AG04450 (cell line): ENCODE data around the gene CA14. TPM values are rescaled to one million over a fixed set of nuclear protein-coding genes. Genes with fewer than 3 reads are reported as not detected.
"Not testable (repeated sequence)": the region's sequence is repeated elsewhere in the genome, so short reads cannot be mapped to it uniquely, and the experiment has no call there.

ENCODE experiments used
- CTCF ChIA-PET: fragments of 300-600, 350-600 bp; formaldehyde crosslinking; extraction: SDS; loops from one replicate; lab custom pipeline; 2022; ENCODE audit warnings: antibody characterized with exemption, inconsistent platforms; lab: Charles Lee
- POLR2A ChIA-PET: fragments of 350-600 bp; formaldehyde crosslinking; extraction: SDS; loops from one replicate; lab custom pipeline; 2021; ENCODE audit warnings: antibody characterized with exemption, inconsistent platforms; lab: Yijun Ruan, JAX
- DNase-seq: peaks from one replicate; pipeline ENCODE4 v3.0.0-alpha.2; 2011; ENCODE audit warnings: low read depth, low spot score
- H3K27ac ChIP-seq: one replicate; pipeline ENCODE4 v1.5.1; 2012; ENCODE audit warnings: low read depth, low read length, control low read depth
- H3K27me3 ChIP-seq: one replicate; pipeline ENCODE4 v1.6.0; 2012; ENCODE audit warnings: low read length; ENCODE audit not compliant: control insufficient read depth, insufficient read depth
- H3K4me3 ChIP-seq: 2 replicates; pipeline ENCODE4 v1.5.1; 2011; ENCODE audit warnings: mild to moderate bottlenecking, low read depth, low read length, control low read depth
- H3K9me3 ChIP-seq: 2 replicates; pipeline ENCODE4 v1.5.1; 2012; ENCODE audit warnings: low read length; ENCODE audit not compliant: control insufficient read depth, insufficient read depth
- polyA plus RNA-seq: library from polyadenylated mRNA; depleted of rRNA; stranded (reverse); fragments of >200 nt; gene quantifications from 2 replicates; pipeline ENCODE4 v1.2.3, GENCODE V29; 2011
- TF ChIP-seq, protein P1 (sequence below): IDR thresholded peaks from 2 replicates; pipeline ENCODE4 v1.5.1; 2011; ENCODE audit warnings: low read depth, low read length, control low read depth, inconsistent platforms

The CA14 gene
- polyA plus RNA-seq, 1 experiment, result 0.09 TPM

DNA sequence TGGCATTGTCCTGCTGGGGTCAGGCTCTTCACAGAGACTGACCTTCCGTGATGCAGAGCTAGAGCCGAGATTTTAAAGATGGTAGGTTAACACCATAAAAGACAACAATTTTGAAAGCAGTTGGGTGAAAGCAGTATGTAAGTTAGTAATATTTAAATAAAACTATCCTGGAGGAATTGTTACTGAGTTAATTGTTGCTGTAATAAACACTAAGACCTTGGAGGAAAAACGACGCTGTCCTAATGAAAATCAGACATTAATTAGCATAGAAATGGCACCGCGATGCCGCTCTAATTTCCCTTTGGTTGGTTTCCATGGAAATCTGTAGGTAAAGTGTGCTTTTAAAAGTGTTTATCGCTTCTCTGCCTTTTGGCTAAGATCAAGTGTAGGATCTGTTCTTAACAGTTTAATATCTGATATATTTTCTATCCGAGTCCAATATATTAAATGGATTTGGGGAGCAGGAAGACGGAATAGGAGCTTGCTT lies 20.9 kb upstream of the CA14 start:
- POLR2A ChIA-PET, result no interaction called here
- Histone ChIP-seq H3K27ac (peak overlapping the region; percentile 78), H3K27me3 (no peaks in the 10 kb centered on the region), H3K9me3 (no peaks in the 10 kb centered on the region; the same call in 1 of the 2 replicates), H3K4me3 (peak overlapping the region; percentile 71)
- DNase-seq, result no peak
- TF ChIP-seq, protein P1, sequence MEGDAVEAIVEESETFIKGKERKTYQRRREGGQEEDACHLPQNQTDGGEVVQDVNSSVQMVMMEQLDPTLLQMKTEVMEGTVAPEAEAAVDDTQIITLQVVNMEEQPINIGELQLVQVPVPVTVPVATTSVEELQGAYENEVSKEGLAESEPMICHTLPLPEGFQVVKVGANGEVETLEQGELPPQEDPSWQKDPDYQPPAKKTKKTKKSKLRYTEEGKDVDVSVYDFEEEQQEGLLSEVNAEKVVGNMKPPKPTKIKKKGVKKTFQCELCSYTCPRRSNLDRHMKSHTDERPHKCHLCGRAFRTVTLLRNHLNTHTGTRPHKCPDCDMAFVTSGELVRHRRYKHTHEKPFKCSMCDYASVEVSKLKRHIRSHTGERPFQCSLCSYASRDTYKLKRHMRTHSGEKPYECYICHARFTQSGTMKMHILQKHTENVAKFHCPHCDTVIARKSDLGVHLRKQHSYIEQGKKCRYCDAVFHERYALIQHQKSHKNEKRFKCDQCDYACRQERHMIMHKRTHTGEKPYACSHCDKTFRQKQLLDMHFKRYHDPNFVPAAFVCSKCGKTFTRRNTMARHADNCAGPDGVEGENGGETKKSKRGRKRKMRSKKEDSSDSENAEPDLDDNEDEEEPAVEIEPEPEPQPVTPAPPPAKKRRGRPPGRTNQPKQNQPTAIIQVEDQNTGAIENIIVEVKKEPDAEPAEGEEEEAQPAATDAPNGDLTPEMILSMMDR, result no peak
- CTCF ChIA-PET, result interaction anchor here (1.0 to 1.6 kb wide), 2 partner anchors 19 to 164 kb away, joined by 3 to 5 read pairs; no protein-coding TSS in a partner anchor

DNA sequence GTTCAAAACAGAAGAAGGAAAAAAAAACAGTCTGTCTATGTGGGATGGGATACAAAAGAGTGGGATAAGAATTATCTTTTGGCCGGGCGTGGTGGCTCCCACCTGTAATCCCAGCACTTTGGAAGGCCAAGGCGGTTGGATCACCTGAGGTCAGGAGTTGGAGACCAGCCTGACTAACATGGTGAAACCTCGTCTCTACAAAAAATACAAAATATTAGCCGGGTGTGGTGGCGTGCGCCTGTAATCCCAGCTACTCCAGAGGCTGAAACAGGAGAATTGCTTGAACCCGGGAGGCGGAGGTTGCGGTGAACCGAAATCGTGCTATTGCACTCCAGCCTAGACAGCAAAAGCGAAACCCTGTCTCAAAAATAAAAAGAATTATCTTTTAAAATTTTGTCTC lies 20.4 kb upstream of the CA14 start:
- POLR2A ChIA-PET, H3K9me3 ChIP-seq, H3K27ac ChIP-seq, H3K4me3 ChIP-seq, DNase-seq, H3K27me3 ChIP-seq: not testable (repeated sequence)
- CTCF ChIA-PET, result interaction anchor here (1.0 to 1.6 kb wide), 2 partner anchors 19 to 164 kb away, joined by 3 to 5 read pairs; no protein-coding TSS in a partner anchor

DNA sequence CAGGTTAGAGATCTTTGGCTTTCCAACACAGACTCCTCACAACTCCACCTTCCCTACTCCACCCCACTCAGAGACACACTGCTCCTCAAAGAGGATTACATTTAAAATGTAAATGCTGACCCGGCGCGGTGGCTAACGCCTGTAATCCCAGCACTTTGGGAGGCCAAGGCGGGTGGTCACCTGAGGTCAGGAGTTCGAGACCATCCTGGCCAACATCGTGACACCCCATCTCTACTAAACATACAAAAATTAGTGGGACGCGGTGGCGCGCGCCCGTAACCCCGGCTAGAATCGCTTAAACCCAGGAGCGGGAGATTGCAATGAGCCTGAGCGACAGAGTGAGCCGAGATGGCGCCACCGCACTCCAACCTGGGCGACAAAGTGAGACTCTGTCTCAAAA lies 19.8 kb upstream of the CA14 start:
- H3K27ac ChIP-seq, result no peak overlapping the region
- no peaks in the 10 kb centered on the region for H3K27me3 ChIP-seq
- CTCF ChIA-PET, result interaction anchor here (1.6 kb wide), 1 partner anchor 18 kb away, joined by 5 read pairs; no protein-coding TSS in a partner anchor
- no peak overlapping the region for H3K4me3 ChIP-seq
- no peaks in the 10 kb centered on the region; the same call in 1 of the 2 replicates for H3K9me3 ChIP-seq
- POLR2A ChIA-PET, result no interaction called here
- TF ChIP-seq, protein P1, result no peak
- DNase-seq, result no peak

- DNase-seq, result no peak
- ChIA-PET CTCF (no interaction called here), POLR2A (no interaction called here)
- H3K9me3 ChIP-seq, result no peaks in the 10 kb centered on the region
- no peaks in the 10 kb centered on the region for H3K27me3 ChIP-seq
- no peak overlapping the region for H3K4me3 ChIP-seq
- TF ChIP-seq, protein P1, result no peak
- no peak overlapping the region for H3K27ac ChIP-seq
Measured at GRCh38 chr1:150243003-150243402, 14.6 kb upstream of the CA14 start.

- H3K9me3 ChIP-seq, result no peaks in the 10 kb centered on the region
- H3K4me3 ChIP-seq, result no peak overlapping the region
- H3K27ac ChIP-seq, result no peak overlapping the region
- TF ChIP-seq, protein P1, result no peak
- H3K27me3 ChIP-seq, result no peaks in the 10 kb centered on the region
- no peak for DNase-seq
- POLR2A ChIA-PET, result interaction anchor here (0.8 kb wide), 1 partner anchor 19 kb away, joined by 3 read pairs; the partner anchor contains the start of gene APH1A
- CTCF ChIA-PET, result interaction anchor here (0.6 to 1.8 kb wide), 4 partner anchors 19 to 361 kb away, joined by 3 to 5 read pairs (median 4); partner anchors contain the start of gene APH1A
Measured at GRCh38 chr1:150249936-150250335, 7.6 kb upstream of the CA14 start.
